Measurements from ENCODE around the gene SLC25A26.
"Not testable (repeated sequence)": the region's sequence is repeated elsewhere in the genome, so short reads cannot be mapped to it uniquely, and the experiment has no call there.

The SLC25A26 gene

DNA sequence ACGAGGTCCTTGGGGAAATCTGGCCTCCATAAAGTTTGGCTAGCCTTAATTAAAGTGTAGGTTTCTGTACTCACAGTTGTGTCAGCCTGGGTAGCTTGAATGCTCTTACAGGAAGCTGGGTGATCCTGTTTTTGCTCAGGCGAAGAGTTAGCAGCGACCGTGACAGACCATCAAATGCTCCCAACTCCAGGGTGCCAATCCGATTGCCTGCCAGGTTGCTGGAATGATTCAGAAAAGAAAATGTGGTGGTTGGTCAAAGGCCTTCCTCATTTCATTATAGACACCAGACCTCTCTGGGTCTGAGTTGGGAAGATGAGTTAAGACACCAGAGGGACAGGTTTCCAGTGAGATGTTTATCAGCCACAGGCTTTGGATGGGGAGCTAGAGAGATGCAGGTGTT lies 194.0 kb downstream of the SLC25A26 start:
- no peak overlapping the region for H3K4me3 ChIP-seq (ENCODE audit: low read depth, low read length)
- TF ChIP-seq, protein P1, sequence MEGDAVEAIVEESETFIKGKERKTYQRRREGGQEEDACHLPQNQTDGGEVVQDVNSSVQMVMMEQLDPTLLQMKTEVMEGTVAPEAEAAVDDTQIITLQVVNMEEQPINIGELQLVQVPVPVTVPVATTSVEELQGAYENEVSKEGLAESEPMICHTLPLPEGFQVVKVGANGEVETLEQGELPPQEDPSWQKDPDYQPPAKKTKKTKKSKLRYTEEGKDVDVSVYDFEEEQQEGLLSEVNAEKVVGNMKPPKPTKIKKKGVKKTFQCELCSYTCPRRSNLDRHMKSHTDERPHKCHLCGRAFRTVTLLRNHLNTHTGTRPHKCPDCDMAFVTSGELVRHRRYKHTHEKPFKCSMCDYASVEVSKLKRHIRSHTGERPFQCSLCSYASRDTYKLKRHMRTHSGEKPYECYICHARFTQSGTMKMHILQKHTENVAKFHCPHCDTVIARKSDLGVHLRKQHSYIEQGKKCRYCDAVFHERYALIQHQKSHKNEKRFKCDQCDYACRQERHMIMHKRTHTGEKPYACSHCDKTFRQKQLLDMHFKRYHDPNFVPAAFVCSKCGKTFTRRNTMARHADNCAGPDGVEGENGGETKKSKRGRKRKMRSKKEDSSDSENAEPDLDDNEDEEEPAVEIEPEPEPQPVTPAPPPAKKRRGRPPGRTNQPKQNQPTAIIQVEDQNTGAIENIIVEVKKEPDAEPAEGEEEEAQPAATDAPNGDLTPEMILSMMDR (IDR thresholded peaks at IDR 0.05; ENCODE audit: low read depth, low read length) = no peak

DNA sequence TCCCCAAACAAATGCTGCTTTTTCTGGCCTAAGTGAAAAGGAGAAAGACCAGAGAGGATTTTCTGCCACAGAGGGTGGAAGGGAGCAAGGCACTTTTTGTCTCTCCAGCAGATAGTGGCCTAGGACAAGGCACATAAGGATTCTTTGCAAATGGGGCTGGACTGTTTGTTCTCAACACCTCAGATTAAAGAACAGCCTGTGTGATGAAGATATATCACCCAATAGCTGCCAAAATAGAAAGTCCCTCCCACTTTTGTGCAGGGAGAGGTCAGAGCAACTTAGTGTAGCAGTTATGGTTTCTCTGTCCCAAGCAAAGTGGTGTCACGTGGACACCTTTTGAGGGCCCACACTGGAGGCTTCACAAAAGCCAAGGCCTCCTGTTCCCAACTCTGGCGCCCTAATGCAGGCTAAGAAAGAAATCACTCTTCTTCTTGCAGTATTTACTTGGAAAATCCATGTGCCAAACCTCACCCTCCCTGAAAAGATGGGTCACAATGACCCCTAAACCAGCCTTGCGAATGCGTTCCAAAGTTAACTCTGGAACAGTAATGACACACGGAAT lies 195.1 kb downstream of the SLC25A26 start:
- TF ChIP-seq, protein P1 (IDR thresholded peaks at IDR 0.05; ENCODE audit: low read depth, low read length) = no peak
- H3K4me3 ChIP-seq (ENCODE audit: low read depth, low read length) = no peak overlapping the region

DNA sequence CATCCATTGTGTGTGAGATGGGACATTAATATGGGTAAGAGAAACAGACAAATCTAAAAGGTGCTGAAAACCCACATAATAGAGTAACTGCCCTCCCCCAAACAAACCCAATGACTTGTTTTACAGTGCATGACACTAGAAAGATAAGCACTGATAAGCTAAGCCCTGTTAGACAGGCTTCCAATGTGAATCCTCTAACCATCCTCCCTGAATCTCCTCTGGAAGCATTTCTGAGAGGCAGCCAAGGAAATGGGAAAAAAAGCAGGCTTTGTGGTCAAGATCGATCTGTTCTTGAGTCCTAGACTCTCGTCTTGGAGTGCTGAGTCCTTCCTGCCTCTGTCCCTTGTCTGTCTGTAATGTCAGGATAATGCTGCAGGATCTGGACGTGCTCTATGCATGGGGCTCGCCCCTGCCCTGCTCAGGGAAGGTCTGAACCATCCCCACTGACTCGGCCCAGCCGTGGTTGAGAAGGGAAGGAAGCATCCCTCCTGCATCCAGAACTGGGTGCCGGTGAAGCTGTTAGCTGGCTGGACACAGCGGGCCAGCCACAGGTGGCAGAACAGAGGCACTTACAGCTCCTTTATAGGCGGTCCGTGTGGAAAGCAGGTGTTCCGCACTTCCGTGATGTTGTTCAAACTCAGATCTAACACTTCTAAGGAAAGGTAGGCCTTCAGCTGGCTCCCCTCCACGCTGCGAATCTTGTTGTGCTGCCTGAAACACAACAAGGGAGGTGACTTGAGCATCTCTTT lies 195.9 kb downstream of the SLC25A26 start:
- TF ChIP-seq, protein P1 (IDR thresholded peaks at IDR 0.05; ENCODE audit: low read depth, low read length) = no peak

DNA sequence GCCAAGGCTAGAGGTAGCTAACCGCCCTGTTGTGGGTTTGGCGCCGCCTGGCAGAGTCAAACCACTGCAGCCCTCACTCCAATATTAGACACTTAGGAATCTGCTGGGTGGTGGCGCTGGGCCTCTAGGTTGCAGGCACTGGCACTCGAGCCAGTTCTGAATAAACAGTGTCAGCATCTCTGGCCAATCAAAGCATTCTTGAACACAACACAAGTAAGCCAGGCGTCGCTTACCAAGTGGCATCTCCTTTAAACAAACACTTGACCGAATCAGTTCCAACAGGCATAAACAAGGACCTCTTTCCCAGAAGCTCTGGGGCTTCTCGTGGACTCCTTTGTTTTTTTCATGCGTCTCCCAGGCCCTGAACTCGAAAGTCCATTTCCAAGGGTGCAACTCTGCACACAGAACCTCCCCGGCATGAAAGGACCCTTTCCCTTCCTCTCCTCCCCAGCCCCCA lies 197.7 kb downstream of the SLC25A26 start:
- TF ChIP-seq, protein P1 (IDR thresholded peaks at IDR 0.05; ENCODE audit: low read depth, low read length) = no peak
- no peak overlapping the region for H3K4me3 ChIP-seq (ENCODE audit: low read depth, low read length)

More for the DNA sequence above, 195.9 kb downstream of the SLC25A26 start:
- no peak overlapping the region for H3K4me3 ChIP-seq (ENCODE audit: low read depth, low read length)

DNA sequence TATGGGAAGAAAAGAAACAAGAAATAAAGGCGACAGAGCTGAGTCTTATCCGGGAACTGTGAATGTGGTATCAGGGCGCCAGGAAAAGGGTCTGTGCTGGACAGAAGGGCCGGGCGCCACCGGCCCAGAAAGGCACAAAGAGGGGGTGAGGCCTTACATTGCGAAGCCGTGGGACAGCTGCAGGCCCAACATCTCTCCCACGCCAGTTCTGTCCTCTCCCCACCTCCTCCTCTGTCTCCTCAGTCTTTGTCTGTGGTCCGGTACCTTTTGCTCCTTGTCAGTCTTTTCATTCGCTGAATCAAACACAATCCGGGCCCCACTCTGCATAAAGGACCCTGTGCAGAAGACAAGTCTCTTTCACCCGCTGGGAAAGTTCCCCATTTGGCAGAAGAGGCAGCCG lies 198.2 kb downstream of the SLC25A26 start:
- H3K4me3 ChIP-seq (ENCODE audit: low read depth, low read length) = no peak overlapping the region
- TF ChIP-seq, protein P1 (IDR thresholded peaks at IDR 0.05; ENCODE audit: low read depth, low read length) = no peak

DNA sequence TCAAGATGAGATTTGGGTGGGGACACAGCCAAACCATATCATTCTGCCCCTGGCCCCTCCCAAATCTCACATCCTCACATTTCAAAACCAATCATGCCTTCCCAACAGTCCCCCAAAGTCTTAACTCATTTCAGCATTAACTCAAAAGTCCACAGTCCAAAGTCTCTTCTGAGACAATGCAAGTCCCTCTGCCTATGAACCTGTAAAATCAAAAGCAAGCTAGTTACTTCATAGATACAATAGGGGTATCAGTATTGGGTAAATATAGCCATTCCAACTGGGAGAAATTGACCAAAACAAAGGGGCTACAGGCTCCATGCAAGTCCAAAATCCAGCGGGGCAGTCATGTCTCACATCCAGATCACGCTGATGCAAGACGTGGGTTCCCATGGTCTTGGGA lies 200.3 kb downstream of the SLC25A26 start:
- not testable (repeated sequence) for H3K4me3 ChIP-seq (ENCODE audit: low read depth, low read length)

DNA sequence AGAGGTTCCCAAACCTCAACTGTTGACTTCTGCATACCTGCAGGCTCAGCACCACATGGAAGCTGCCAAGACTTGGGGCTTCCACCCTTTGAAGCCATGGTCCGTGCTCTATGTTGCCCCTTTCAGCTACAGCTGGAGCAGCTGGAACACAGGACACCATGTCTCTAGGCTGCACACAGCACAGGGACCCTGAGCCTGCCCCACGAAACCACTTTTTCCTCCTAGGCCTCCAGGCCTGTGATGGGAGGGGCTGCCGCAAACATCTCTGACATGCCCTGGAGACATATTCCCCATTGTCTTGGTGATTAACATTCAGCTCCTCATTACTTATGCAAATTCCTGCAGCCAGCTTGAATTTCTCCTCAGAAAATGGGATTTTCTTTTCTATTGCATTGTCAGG lies 201.1 kb downstream of the SLC25A26 start:
- not testable (repeated sequence) for H3K4me3 ChIP-seq (ENCODE audit: low read depth, low read length)

DNA sequence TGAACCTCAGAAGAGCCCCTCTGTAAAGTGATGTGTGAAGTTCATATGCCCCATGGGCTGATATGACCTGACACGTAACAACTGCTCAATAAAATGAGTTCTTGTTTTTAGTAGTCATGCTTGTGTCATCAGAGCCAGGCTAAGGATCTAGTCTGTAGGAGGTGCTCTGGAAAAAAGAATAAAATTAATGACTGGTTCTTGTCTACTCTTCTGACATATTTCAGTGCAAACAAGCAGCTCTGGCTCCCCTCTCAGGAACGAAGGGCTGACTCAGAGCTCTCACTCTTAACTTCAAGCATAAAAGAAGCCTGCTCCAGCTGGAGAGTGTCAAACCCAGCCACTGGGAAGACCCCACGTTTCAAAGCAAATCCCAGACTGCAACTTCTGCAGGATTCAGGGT lies 203.0 kb downstream of the SLC25A26 start:
- TF ChIP-seq, protein P1 (IDR thresholded peaks at IDR 0.05; ENCODE audit: low read depth, low read length) = no peak

More for the DNA sequence above, 203.0 kb downstream of the SLC25A26 start:
- H3K4me3 ChIP-seq (ENCODE audit: low read depth, low read length) = no peak overlapping the region

Measured in WI38 (cell line).